ENCODE measurements around the gene RPTOR.

Gene RPTOR

GRCh38 chr17:80923211-80924110, 378.8 kb downstream of the RPTOR start:
- DNase-seq = no peak

GRCh38 chr17:80924111-80924806, 379.6 kb downstream of the RPTOR start:
- no peak for DNase-seq

- no peak for DNase-seq
Measured at GRCh38 chr17:80924807-80925610, 380.4 kb downstream of the RPTOR start.

GRCh38 chr17:80925688-80926335, 381.2 kb downstream of the RPTOR start:
- no peak for DNase-seq

GRCh38 chr17:80926591-80927250, 382.1 kb downstream of the RPTOR start:
- no peak for DNase-seq

- DNase-seq = no peak
Measured at GRCh38 chr17:80927791-80928216, 383.2 kb downstream of the RPTOR start.

- DNase-seq = no peak
Measured at GRCh38 chr17:80929449-80929848, 384.8 kb downstream of the RPTOR start.

- no peak for DNase-seq
Measured at GRCh38 chr17:80930335-80931279, 386.0 kb downstream of the RPTOR start.

- no peak for DNase-seq
Measured at GRCh38 chr17:80931421-80932265, 387.0 kb downstream of the RPTOR start.

GRCh38 chr17:80935526-80935925, 390.9 kb downstream of the RPTOR start:
- no peak for DNase-seq

- no peak for DNase-seq
Measured at GRCh38 chr17:80936218-80936617, 391.6 kb downstream of the RPTOR start.

GRCh38 chr17:80936723-80937122, 392.1 kb downstream of the RPTOR start:
- no peak for DNase-seq

- no peak for DNase-seq
Measured at GRCh38 chr17:80937462-80938381, 393.1 kb downstream of the RPTOR start.

GRCh38 chr17:80938556-80938955, 393.9 kb downstream of the RPTOR start:
- peak; percentile 31 for DNase-seq

GRCh38 chr17:80939151-80940145, 394.8 kb downstream of the RPTOR start:
- no peak for DNase-seq

GRCh38 chr17:80940171-80941123, 395.8 kb downstream of the RPTOR start:
- DNase-seq = no peak
